Activated CD8-positive, alpha-beta memory T cell treated with anti-CD3 and anti-CD28 coated beads, Interleukin-2, amount 10 ng/mL, durations not matched to agents 7 days and 5 days (primary cell): Measurements from ENCODE around the gene TAB3. TPM values are rescaled to one million over a fixed set of nuclear protein-coding genes. Genes with fewer than 3 reads are reported as not detected.

ENCODE experiments used
- ATAC-seq: fragments of 150-1000 bp; cut with Tn5 transposase; one replicate; pipeline ENCODE4 v1.10.0; 2021; ENCODE audit warnings: moderate library complexity
- CTCF ChIA-PET: fragments of 350-600 bp; sonication (Branson Sonifier 250); formaldehyde crosslinking; loops from one replicate; lab custom pipeline; 2021; ENCODE audit warnings: antibody characterized with exemption; lab: Charles Lee
- DNase-seq: peaks from one replicate; pipeline ENCODE4 v3.0.0-alpha.2; 2020
- H3K27ac Mint-ChIP-seq: one replicate; pipeline ENCODE4 v1.8.0; 2021; ENCODE audit warnings: mild to moderate bottlenecking, mixed read lengths
- H3K27me3 Mint-ChIP-seq: one replicate; pipeline ENCODE4 v1.8.0; 2021; ENCODE audit warnings: mixed read lengths
- H3K36me3 Mint-ChIP-seq: one replicate; pipeline ENCODE4 v1.8.0; 2021; ENCODE audit warnings: mild to moderate bottlenecking, mixed read lengths
- H3K4me1 Mint-ChIP-seq: one replicate; pipeline ENCODE4 v1.8.0; 2021; ENCODE audit warnings: mixed read lengths
- H3K4me3 Mint-ChIP-seq: one replicate; pipeline ENCODE4 v1.8.0; 2021; ENCODE audit warnings: mild to moderate bottlenecking, moderate library complexity, mixed read lengths
- H3K9me3 Mint-ChIP-seq: one replicate; pipeline ENCODE4 v1.8.0; 2022; ENCODE audit warnings: low read depth, mixed read lengths
- total RNA-seq, 2 experiments: library from RNA; stranded (reverse); gene quantifications; one replicate each; pipeline ENCODE4 v1.2.3, GENCODE V29; 2021

The TAB3 gene
- total RNA-seq, 2 experiments from 2014 or later, result 16.1 to 21.7 TPM

DNA sequence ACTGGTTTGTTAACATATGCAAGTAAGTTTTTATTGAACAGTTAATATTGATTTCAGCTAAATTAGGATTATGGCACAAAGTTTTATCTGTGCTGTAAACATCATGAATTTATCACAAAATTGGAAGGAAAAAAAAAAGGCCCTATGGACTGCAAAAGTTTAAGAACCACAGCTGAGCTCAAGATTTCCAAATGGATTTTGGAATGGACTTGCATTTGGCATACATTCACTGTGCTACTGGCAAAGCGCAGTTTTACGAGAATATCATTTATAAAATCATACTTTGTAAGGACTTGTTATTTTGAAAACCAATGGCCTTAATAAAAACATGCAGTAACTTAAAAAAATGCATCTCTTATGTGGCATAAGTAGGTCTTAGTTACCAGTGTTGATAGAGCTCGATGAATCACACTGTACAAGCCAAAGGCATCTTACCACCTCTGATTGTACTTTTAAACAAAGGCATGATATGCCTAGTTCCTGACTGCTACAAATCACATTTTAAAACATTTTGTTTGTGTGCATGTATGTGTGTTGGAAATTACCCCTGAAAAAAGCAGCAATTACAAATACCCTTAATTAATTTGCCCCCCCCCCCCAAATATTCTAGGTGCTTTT lies 58.6 kb downstream of the TAB3 start:
- Mint-ChIP-seq H3K27ac (no peak overlapping the region), H3K9me3 (no peaks in the 10 kb centered on the region), H3K4me1 (peaks cover 24% of the 10 kb centered on the region), H3K4me3 (no peak overlapping the region), H3K36me3 (peaks cover 16% of the 10 kb centered on the region), H3K27me3 (no peaks in the 10 kb centered on the region)
- no peak for DNase-seq
- CTCF ChIA-PET, result no interaction called here
- ATAC-seq, result no peak

GRCh38 chrX:30824275-30824674 lies 64.8 kb downstream of the TAB3 start:
- Mint-ChIP-seq H3K4me3 (no peak overlapping the region), H3K4me1 (peaks cover 12% of the 10 kb centered on the region), H3K27ac (no peak overlapping the region), H3K9me3 (no peaks in the 10 kb centered on the region), H3K27me3 (no peaks in the 10 kb centered on the region), H3K36me3 (peaks cover 2% of the 10 kb centered on the region)
- CTCF ChIA-PET, result interaction anchor here (1.8 kb wide), 1 partner anchor 89 kb away, joined by 5 read pairs; no protein-coding TSS in a partner anchor
- ATAC-seq (no peak), DNase-seq (no peak)

DNA sequence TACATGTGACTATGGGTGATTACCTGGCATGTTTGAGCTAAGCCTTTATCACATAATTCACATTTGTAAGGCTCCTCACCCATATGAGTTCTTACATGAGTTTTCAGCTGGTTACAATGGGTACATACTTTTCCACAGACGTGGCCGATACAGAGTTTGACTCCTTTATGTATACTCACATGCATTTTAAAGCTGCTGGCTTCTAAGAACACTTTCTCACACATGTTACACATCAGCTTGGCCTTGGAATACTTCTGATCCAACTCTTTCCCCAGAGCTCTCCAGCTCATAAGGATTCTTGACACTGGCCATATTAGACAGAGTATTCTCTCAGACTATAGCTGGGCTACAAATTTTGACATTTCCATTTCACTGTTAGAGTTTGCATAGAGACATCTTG lies 66.3 kb downstream of the TAB3 start:
- Mint-ChIP-seq H3K4me3 (no peak overlapping the region), H3K9me3 (no peaks in the 10 kb centered on the region), H3K27ac (no peak overlapping the region), H3K27me3 (no peaks in the 10 kb centered on the region), H3K4me1 (peaks cover 15% of the 10 kb centered on the region), H3K36me3 (no peaks in the 10 kb centered on the region)
- CTCF ChIA-PET, result no interaction called here
- ATAC-seq, result no peak
- no peak for DNase-seq

DNA sequence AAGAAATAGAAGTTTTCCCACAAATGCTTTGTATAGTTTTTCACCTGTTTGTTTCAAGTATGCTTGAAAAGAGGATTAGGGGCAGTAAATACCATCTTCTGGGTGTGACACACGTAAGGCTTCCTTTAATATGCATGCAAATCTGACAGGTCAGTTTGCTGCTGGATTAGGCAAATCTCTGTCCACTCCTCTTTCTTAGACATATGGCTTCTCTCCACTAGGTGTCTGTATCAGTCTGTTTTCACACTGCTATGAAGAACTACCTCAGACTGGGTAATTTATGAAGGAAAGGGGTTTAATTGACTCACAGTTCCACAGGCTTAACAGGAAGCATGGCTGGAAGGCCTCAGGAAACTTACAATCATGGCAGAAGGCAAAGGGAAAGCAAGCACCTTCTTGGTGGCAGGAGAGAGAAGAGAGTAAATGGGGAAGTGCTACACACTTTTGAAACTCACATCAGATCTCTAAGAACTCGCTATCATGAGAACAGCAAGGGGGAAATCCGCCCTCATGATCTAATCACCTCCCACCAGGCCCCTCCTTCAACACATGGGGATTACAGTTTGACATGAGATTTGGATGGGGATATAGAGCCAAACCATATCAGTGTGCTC lies 66.9 kb downstream of the TAB3 start:
- no peak for DNase-seq
- no peak for ATAC-seq
- CTCF ChIA-PET, result interaction anchor here (0.9 kb wide), 1 partner anchor 8 kb away, joined by 3 read pairs; no protein-coding TSS in a partner anchor

DNA sequence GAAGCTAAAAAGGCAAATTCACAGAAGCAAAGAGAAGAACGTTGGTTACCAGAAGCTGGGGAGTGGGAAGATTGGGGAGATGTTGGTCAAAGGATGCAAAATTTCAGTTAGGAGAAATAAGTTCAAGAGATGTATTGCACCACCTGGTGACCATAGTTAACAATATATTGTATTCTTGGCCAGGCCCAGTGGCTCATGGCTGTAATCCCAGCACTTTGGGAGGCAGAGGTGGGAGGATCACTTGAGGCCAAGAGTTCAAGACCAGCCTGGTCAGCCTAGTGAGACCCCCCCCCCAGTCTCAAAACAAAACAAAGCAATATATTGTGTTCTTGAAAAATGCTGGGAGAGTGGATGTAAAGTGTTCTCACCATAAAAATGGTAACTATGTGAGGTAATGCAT lies 67.9 kb downstream of the TAB3 start:
- peaks cover 15% of the 10 kb centered on the region for H3K4me1 Mint-ChIP-seq
- H3K9me3 Mint-ChIP-seq, result no peaks in the 10 kb centered on the region
- no peak for DNase-seq
- H3K4me3 Mint-ChIP-seq, result no peak overlapping the region
- no peaks in the 10 kb centered on the region for H3K27me3 Mint-ChIP-seq
- H3K27ac Mint-ChIP-seq, result no peak overlapping the region
- CTCF ChIA-PET, result interaction anchor here (0.9 kb wide), 1 partner anchor 9 kb away, joined by 3 read pairs; no protein-coding TSS in a partner anchor
- no peaks in the 10 kb centered on the region for H3K36me3 Mint-ChIP-seq
- no peak for ATAC-seq

More for the DNA sequence above, 66.9 kb downstream of the TAB3 start:
- Mint-ChIP-seq H3K4me1 (peaks cover 15% of the 10 kb centered on the region), H3K36me3 (no peaks in the 10 kb centered on the region), H3K27ac (no peak overlapping the region), H3K27me3 (no peaks in the 10 kb centered on the region), H3K9me3 (no peaks in the 10 kb centered on the region), H3K4me3 (no peak overlapping the region)

- DNase-seq, result no peak
- no peak for ATAC-seq
- H3K27ac Mint-ChIP-seq, result no peak overlapping the region
- H3K27me3 Mint-ChIP-seq, result no peaks in the 10 kb centered on the region
- H3K9me3 Mint-ChIP-seq, result no peaks in the 10 kb centered on the region
- H3K4me3 Mint-ChIP-seq, result no peak overlapping the region
- H3K36me3 Mint-ChIP-seq, result no peaks in the 10 kb centered on the region
- CTCF ChIA-PET, result no interaction called here
- peaks cover 9% of the 10 kb centered on the region for H3K4me1 Mint-ChIP-seq
Measured at GRCh38 chrX:30819080-30819479, 70.0 kb downstream of the TAB3 start.

- CTCF ChIA-PET, result no interaction called here
- Mint-ChIP-seq H3K36me3 (no peaks in the 10 kb centered on the region), H3K4me1 (peaks cover 6% of the 10 kb centered on the region), H3K9me3 (no peaks in the 10 kb centered on the region), H3K4me3 (no peak overlapping the region), H3K27ac (no peak overlapping the region), H3K27me3 (no peaks in the 10 kb centered on the region)
- DNase-seq (no peak), ATAC-seq (no peak)
Measured at GRCh38 chrX:30816079-30816478, 73.0 kb downstream of the TAB3 start.

DNA sequence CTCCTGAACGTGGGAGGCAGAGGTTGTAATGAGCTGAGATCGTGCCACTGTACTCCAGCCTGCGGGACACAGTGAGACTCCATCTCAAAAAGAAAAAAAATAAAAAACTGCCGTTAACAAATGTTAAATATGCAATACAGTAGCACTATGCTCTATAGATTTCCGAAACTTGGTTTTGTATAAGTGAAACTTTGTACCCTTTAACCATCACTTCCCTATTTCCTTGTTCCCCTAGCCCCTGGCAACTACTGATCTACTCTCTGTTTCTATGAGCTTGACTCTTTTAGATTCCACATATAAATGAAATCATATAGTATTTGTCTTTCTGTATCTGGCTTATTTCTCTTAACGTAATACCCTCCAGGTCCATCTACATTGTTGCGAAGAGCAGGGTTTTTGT lies 74.1 kb downstream of the TAB3 start:
- Mint-ChIP-seq H3K27me3 (no peaks in the 10 kb centered on the region), H3K4me1 (peaks cover 6% of the 10 kb centered on the region), H3K9me3 (no peaks in the 10 kb centered on the region), H3K4me3 (no peak overlapping the region), H3K36me3 (no peaks in the 10 kb centered on the region), H3K27ac (no peak overlapping the region)
- DNase-seq (no peak), ATAC-seq (no peak)
- CTCF ChIA-PET, result no interaction called here

GRCh38 chrX:30812326-30812725 lies 76.7 kb downstream of the TAB3 start:
- DNase-seq, result no peak
- no peak overlapping the region for H3K27ac Mint-ChIP-seq
- CTCF ChIA-PET, result no interaction called here

DNA sequence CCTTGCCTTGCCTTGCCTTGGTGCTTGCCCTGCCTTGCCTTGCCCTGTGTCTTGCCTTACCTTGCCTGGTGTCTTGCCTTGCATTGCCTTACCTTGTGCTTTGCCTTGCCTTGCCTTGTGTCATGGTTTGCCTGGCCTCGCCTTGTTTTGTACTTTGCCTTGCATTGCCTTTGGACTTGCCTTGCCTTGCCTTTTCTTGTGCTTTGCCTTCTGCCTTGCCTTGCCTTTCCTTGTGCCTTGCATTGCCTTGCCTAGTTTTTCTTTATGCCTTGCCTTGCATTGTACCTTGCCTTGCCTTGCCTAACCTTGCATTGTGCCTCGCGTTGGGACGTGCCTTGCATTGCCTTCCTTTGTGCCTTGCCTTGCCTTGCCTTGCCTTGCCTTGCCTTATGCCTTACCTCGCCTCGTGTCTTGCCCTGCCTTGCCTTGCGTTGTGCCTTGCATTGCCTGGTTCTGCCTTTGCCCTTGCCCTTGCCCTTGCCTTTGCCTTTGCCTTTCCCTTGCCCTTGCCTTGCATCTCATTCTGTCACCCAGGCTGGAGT lies 82.8 kb downstream of the TAB3 start:
- Mint-ChIP-seq H3K9me3 (no peaks in the 10 kb centered on the region), H3K4me1 (no peaks in the 10 kb centered on the region)

More at GRCh38 chrX:30812326-30812725, 76.7 kb downstream of the TAB3 start:
- no peaks in the 10 kb centered on the region for H3K36me3 Mint-ChIP-seq
- no peaks in the 10 kb centered on the region for H3K9me3 Mint-ChIP-seq
- H3K4me3 Mint-ChIP-seq, result no peak overlapping the region
- H3K27me3 Mint-ChIP-seq, result peaks cover 5% of the 10 kb centered on the region
- no peaks in the 10 kb centered on the region for H3K4me1 Mint-ChIP-seq
- ATAC-seq, result no peak

GRCh38 chrX:30804462-30804861 lies 84.6 kb downstream of the TAB3 start:
- CTCF ChIA-PET, result no interaction called here

More for the DNA sequence above, 82.8 kb downstream of the TAB3 start:
- Mint-ChIP-seq H3K27ac (no peak overlapping the region), H3K36me3 (no peaks in the 10 kb centered on the region), H3K27me3 (peaks cover 5% of the 10 kb centered on the region), H3K4me3 (no peak overlapping the region)
- DNase-seq, result no peak
- CTCF ChIA-PET, result no interaction called here
- ATAC-seq, result no peak

GRCh38 chrX:30800901-30801300 lies 88.2 kb downstream of the TAB3 start:
- Mint-ChIP-seq H3K9me3 (no peaks in the 10 kb centered on the region), H3K4me3 (no peak overlapping the region), H3K4me1 (no peaks in the 10 kb centered on the region), H3K27ac (no peak overlapping the region), H3K27me3 (no peaks in the 10 kb centered on the region), H3K36me3 (no peaks in the 10 kb centered on the region)
- DNase-seq, result no peak
- no peak for ATAC-seq
- CTCF ChIA-PET, result no interaction called here

More at GRCh38 chrX:30804462-30804861, 84.6 kb downstream of the TAB3 start:
- Mint-ChIP-seq H3K27ac (no peak overlapping the region), H3K9me3 (no peaks in the 10 kb centered on the region), H3K36me3 (no peaks in the 10 kb centered on the region), H3K4me1 (no peaks in the 10 kb centered on the region), H3K4me3 (no peak overlapping the region), H3K27me3 (peaks cover 5% of the 10 kb centered on the region)
- no peak for ATAC-seq
- no peak for DNase-seq

DNA sequence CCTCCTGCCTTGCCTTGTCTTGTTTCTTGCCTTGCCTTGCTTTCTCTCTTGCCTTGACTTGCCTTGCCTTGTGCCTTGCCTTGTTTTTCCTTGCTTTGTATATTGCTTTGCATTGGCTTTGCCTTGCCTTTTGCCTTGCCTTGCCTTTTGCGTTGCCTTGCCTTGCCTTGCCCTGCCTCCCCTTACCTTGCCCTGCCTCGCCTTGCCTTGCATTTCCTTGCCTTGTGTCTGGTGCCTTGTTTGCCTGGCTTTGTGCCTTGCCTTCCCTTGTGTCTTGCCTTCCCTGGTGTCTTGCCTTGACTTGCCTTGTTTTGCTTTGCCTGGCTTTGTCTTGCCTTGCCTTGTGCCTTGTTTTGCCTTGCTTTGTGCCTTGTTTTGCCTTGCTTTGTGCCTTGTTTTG lies 89.7 kb downstream of the TAB3 start:
- H3K27me3 Mint-ChIP-seq, result no peaks in the 10 kb centered on the region
- H3K36me3 Mint-ChIP-seq, result no peaks in the 10 kb centered on the region
- H3K4me3 Mint-ChIP-seq, result no peak overlapping the region
- no peaks in the 10 kb centered on the region for H3K9me3 Mint-ChIP-seq
- no peaks in the 10 kb centered on the region for H3K4me1 Mint-ChIP-seq
- CTCF ChIA-PET, result no interaction called here
- no peak for ATAC-seq
- DNase-seq, result no peak
- H3K27ac Mint-ChIP-seq, result no peak overlapping the region

GRCh38 chrX:30798810-30799209 lies 90.2 kb downstream of the TAB3 start:
- Mint-ChIP-seq H3K4me1 (no peaks in the 10 kb centered on the region), H3K9me3 (no peaks in the 10 kb centered on the region), H3K4me3 (no peak overlapping the region), H3K36me3 (no peaks in the 10 kb centered on the region), H3K27ac (no peak overlapping the region), H3K27me3 (no peaks in the 10 kb centered on the region)
- DNase-seq (no peak), ATAC-seq (no peak)
- CTCF ChIA-PET, result no interaction called here
